Ovary (tissue), 9 donors: ENCODE results near the gene SLC22A15. TPM values are rescaled to one million over a fixed set of nuclear protein-coding genes. Genes with fewer than 3 reads are reported as not detected.

Source experiments
- DNase-seq, 5 donors: peaks; one replicate each; pipeline ENCODE4 v3.0.0-alpha.2; 2019 to 2020
- H3K27ac ChIP-seq, 2 donors: fragments of 200-600 bp; one replicate each; pipeline versions ENCODE4 v1.5.1 to v1.8.0; 2019 to 2022
- H3K27me3 ChIP-seq: fragments of 200-600 bp; one replicate; pipeline ENCODE4 v1.8.0; 2022
- H3K36me3 ChIP-seq: fragments of 200-600 bp; sonication (generic); one replicate; pipeline ENCODE4 v1.5.1; 2019
- H3K4me1 ChIP-seq: one replicate; pipeline ENCODE4 v1.8.1; 2013; ENCODE audit warnings: mild to moderate bottlenecking, moderate library complexity; ENCODE audit not compliant: insufficient read depth
- H3K4me3 ChIP-seq: fragments of 200-600 bp; sonication (generic); one replicate; pipeline ENCODE4 v1.5.1; 2017
- H3K9me3 ChIP-seq, 2 donors: fragments of 200-600 bp in 1 of 2; sonication (generic) in 1 of 2; one replicate each; pipeline versions ENCODE4 v1.5.1 to v1.8.1; 2013 to 2019; ENCODE audit warnings: mild to moderate bottlenecking in 1 of 2, moderate library complexity in 1 of 2
- CTCF ChIP-seq, 3 donors: fragments of 450-650 bp in 2 of 3; fragments of 200-600 bp in 1 of 3; IDR thresholded peaks; one replicate each; pipeline versions ENCODE4 v1.5.1 to v1.8.0; 2016 to 2022; ENCODE audit warnings: antibody characterized with exemption in 3 of 3, mild to moderate bottlenecking in 1 of 3
- EP300 ChIP-seq: sonication (generic); formaldehyde crosslinking; IDR thresholded peaks from one replicate; pipeline ENCODE4 v1.6.1; 2017; ENCODE audit warnings: antibody characterized with exemption
- POLR2A ChIP-seq: fragments of 450-650 bp; IDR thresholded peaks from one replicate; pipeline ENCODE4 v1.6.1; 2017; ENCODE audit warnings: antibody characterized with exemption, mild to moderate bottlenecking, moderate library complexity
- WGBS, 3 donors: extraction: QIAGEN DNeasy Blood & Tissue Kit in 1 of 3; methylation state at CpG; one replicate each; pipeline versions ENCODE4 v1.1.5 to v1.1.7; 2013 to 2017; 5-methylcytosine and 5-hydroxymethylcytosine counted together
- intact Hi-C, 4 donors: fragments of 100-400 bp; cut with DNase I; formaldehyde crosslinking; loops; one replicate each; pipeline versions ENCODE4 v1.11.0 to v1.15.1; 2022 to 2023
- polyA plus RNA-seq, 2 donors: library from polyadenylated mRNA; stranded (reverse); fragments of 200-250 nt in 1 of 2; fragments of 350-450 nt in 1 of 2; fragmentation: Illumina TruSeq in 1 of 2; extraction: RNeasy Lipid Tissue Mini Kit (QIAGEN cat#74804) in 1 of 2; gene quantifications; one replicate each; pipeline ENCODE4 v1.2.3, GENCODE V29; 2013 to 2014
- total RNA-seq, 7 donors: library from RNA; depleted of rRNA in 2 of 7; stranded (reverse); fragments of >200 nt in 2 of 7; fragmentation: NEBNext Ultra II Directional in 3 of 7; extraction: Animal tissue kit (Norgen Biotek cat#: 25700) in 3 of 7; gene quantifications; one replicate each; pipeline versions ENCODE4 v1.1.0 to v1.2.4, GENCODE V29; 2016 to 2023
- donor health status: DM: no; HTN: no; CAD: no; lungs with moderate emphysema.
- donor health status: DM: no; HTN: no; CAD: no.
- donor health status: Bipolar disorder and iron deficiency.
- donor health status: DM: yes; HTN: yes; CAD: no.
- donor health status: DM: no; HTN: no; CAD: no.
- donor health status: DM: yes; HTN: yes; CAD: no.

The SLC22A15 gene
- total and polyA plus RNA-seq, 9 donors: 0.51 to 3.8 (median 1.6) TPM

- H3K9me3 ChIP-seq: no peaks in the 10 kb centered on the region
- no peak overlapping the region for H3K4me3 ChIP-seq
- no peaks in the 10 kb centered on the region for H3K4me1 ChIP-seq
- no peaks in the 10 kb centered on the region for H3K36me3 ChIP-seq
- WGBS, 3 donors: 80 to 96% (median 89%) methylated on average over 1 of the region's 1 CpG
- no peaks in the 10 kb centered on the region for H3K27me3 ChIP-seq
- intact Hi-C loops: no loop called here
- H3K27ac ChIP-seq: no peak overlapping the region
- DNase-seq: no peak
- TF ChIP-seq EP300: no peak
- TF ChIP-seq POLR2A: no peak
- no peak for TF ChIP-seq CTCF (IDR thresholded peaks at IDR 0.05)
Observed at GRCh38 chr1:115973154-115973553, 3.2 kb upstream of the SLC22A15 start.

GRCh38 chr1:115975569-115976061 is 698 bp upstream of the SLC22A15 start:
- no peak for TF ChIP-seq EP300
- TF ChIP-seq POLR2A: no peak
- no peak for TF ChIP-seq CTCF (IDR thresholded peaks at IDR 0.05)
- no peaks in the 10 kb centered on the region for H3K27me3 ChIP-seq
- WGBS, 3 donors: 33 to 36% (median 36%) methylated on average over 11 of the region's 11 CpGs
- intact Hi-C loops: no loop called here
- H3K4me1 ChIP-seq: no peaks in the 10 kb centered on the region
- H3K9me3 ChIP-seq: no peaks in the 10 kb centered on the region
- H3K4me3 ChIP-seq: peak overlapping the region; percentile 50
- H3K27ac ChIP-seq: no peak overlapping the region
- DNase-seq: no peak
- no peaks in the 10 kb centered on the region for H3K36me3 ChIP-seq

- no peak for DNase-seq
- Histone ChIP-seq H3K9me3 (no peaks in the 10 kb centered on the region), H3K36me3 (no peaks in the 10 kb centered on the region), H3K4me1 (no peaks in the 10 kb centered on the region), H3K27me3 (no peaks in the 10 kb centered on the region), H3K4me3 (peak overlapping the region; percentile 50), H3K27ac (no peak overlapping the region)
- 54 to 65% (median 63%) methylated on average over 15 of the region's 15 CpGs for WGBS, 3 donors
- intact Hi-C loops: no loop called here
- TF ChIP-seq POLR2A (no peak), EP300 (no peak), CTCF (IDR thresholded peaks at IDR 0.05) (no peak)
Observed at GRCh38 chr1:115976921-115977498, 697 bp downstream of the SLC22A15 start.

GRCh38 chr1:115977499-115978258 is 1.4 kb downstream of the SLC22A15 start:
- 47 to 55% (median 48%) methylated on average over 9 of the region's 9 CpGs for WGBS, 3 donors
- intact Hi-C loops: no loop called here
- TF ChIP-seq EP300: no peak
- TF ChIP-seq CTCF (IDR thresholded peaks at IDR 0.05): no peak
- no peak for TF ChIP-seq POLR2A
- no peak for DNase-seq
- H3K36me3 ChIP-seq: no peaks in the 10 kb centered on the region
- no peaks in the 10 kb centered on the region for H3K9me3 ChIP-seq
- H3K27me3 ChIP-seq: no peaks in the 10 kb centered on the region
- no peaks in the 10 kb centered on the region for H3K4me1 ChIP-seq
- no peak overlapping the region for H3K4me3 ChIP-seq
- no peak overlapping the region for H3K27ac ChIP-seq
